GM19043 (cell line): ENCODE measurements around the gene C3orf85.
"Not testable (repeated sequence)": the region's sequence is repeated elsewhere in the genome, so short reads cannot be mapped to it uniquely, and the experiment has no call there.

Experiments used
- ATAC-seq: cut with Tn5 transposase; IDR thresholded peaks from one replicate; pipeline ENCODE4 v1.9.1; 2021; ENCODE audit warnings: low read depth; ENCODE audit not compliant: unreplicated experiment

Gene C3orf85

GRCh38 chr3:109136523-109136922 lies at the start of gene C3orf85:
TSS of gene C3orf85 (plus strand) at chr3:109136719. CDS start at chr3:109136848, 129 bp downstream.
- ATAC-seq, result no peak

DNA sequence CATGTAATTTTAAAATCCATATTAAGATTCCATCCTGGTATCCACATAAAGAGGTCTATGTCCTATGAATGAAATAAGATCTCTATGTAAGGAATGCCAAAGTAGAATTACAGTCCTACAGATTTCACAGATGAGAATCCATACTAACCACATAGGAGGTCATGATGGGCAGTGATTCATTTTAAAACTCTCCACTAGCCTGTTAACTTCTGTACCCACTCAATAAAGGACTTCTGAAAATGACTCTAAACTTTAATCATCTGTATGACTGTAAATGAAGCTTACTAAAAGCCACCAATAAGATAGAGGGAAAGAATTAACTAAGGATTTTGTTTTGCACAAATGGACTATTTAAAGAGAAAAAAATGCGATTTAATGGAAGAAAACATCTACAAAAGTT lies 47.3 kb upstream of the C3orf85 start:
- no peak for ATAC-seq

DNA sequence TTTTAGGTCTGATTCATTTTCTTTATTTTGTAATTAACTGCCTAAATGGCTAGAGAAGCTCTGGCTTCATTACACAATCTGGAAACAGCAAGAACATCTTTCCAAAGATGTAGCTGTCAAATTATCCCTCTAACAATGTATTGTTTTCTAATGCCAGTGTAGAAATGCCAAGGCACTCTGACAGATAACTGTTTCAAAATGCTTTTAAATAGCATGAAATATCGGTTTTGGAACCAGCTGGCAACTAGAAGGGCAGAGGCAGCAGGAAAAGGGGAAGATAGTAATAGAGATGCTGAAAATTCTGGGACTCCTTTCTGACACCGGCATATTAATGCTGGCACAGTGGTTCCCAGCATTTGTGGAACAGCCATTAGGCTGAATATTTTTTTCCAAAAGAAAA lies 44.7 kb upstream of the C3orf85 start:
- ATAC-seq, result no peak

- ATAC-seq, result no peak
Observed at GRCh38 chr3:109093561-109093960, 43.0 kb upstream of the C3orf85 start.

DNA sequence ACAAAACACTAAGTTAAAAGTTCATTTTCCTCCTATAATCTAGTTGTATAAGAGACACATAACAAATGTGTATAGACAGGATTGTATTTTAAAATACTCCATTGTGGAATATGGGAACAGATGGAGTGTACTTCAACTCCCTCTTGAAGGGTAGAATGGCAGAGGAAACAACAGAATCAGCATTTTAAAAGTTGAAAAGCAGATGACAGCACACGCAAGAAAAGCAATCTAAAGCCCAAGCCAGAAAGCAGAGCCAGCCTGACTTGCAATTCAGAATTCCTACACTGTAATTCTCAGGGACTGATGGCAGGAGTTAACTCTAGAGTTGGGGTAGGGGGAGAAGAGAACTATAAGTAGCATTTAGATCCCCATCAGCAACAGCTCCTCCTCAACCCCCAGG lies 41.4 kb upstream of the C3orf85 start:
- ATAC-seq, result no peak

GRCh38 chr3:109098079-109098644 lies 38.4 kb upstream of the C3orf85 start:
- ATAC-seq, result no peak

- ATAC-seq, result no peak
Observed at GRCh38 chr3:109109574-109109973, 26.9 kb upstream of the C3orf85 start.

- ATAC-seq, result no peak
Observed at GRCh38 chr3:109112946-109113760, 23.4 kb upstream of the C3orf85 start.

DNA sequence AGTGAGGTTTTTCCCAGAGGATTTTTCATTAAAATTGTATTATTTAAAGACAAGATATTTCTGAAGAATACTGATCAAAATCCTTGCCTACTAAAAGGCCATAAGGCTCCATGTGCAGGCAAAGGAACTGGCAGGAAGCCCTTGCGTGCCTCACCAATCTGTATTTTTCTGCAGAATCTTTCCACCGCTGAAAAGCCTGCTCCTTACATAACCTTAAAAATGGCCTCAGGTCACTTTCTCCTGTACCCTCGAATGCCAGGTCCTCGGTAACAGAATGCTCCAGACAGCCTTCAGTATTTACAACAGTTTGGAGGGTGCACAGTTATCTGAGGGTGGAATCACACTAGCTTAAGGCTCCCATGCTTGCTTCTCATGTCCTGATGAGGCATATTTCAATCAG lies 21.8 kb upstream of the C3orf85 start:
- no peak for ATAC-seq

DNA sequence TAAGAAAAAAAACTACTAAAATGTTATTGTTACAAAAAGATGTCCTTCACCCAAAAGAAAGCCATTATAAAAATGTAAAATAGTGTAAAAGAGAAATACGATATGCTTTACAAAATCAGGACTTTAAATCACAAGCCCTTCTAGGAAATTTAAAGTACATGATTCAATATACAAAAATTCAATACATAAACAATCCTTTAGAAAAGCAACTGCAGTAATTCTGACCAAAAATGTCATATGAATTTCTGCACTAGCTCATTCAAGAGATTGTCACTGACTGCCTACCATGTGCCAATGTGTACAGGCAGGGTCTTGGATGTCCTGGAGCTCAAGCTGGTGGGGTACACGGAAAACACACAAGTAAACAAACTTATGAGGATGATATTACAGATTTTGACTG lies 21.1 kb upstream of the C3orf85 start:
- ATAC-seq, result no peak

GRCh38 chr3:109116031-109116430 lies 20.5 kb upstream of the C3orf85 start:
- ATAC-seq, result no peak

DNA sequence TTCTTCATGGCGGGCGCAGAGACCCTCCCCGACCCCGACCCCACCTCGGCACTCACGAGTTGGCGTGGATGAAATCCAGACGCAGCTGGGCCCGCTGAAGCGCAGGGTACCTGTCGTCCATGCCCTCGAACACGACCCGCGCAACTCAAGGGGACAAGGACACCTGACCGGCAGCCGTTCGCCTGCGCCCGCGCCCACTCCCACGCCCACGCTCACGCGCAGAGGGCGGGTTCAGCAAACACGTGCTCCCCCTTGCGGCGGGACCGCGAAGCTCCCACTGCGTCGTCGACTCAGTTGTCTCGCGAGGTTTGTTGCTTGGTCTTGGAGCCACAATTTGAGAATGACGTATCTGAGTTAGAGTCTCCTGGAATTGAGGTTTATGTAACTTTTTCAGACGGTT lies 18.6 kb upstream of the C3orf85 start, which contains the start of gene MORC1:
MORC1 (minus strand) TSS at position 196 of the 400 bp plus-strand sequence; CDS start at position 121, 75 bp downstream.
- ATAC-seq, result no peak

DNA sequence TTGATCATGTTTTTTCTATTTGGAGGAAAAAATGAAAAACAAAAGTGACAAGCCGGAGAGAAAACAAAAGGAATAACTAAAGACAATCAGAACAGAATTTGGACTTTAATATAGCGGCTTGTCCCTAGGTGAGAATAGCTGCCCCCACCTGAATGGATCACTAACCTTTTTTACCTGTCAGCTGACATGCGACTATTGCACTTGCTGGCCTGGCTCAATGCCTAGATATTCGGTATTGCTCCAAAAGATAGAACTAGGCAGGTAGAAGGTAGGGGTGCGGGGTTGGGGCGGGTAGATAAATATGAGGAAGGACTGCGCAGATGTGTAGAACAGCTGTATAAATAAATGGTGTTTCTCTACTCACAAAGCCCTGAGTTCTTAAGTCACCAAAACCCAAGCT lies 17.9 kb upstream of the C3orf85 start:
- ATAC-seq, result no peak

GRCh38 chr3:109122690-109123089 lies 13.8 kb upstream of the C3orf85 start:
- no peak for ATAC-seq

- no peak for ATAC-seq
Observed at GRCh38 chr3:109125902-109126301, 10.6 kb upstream of the C3orf85 start.

DNA sequence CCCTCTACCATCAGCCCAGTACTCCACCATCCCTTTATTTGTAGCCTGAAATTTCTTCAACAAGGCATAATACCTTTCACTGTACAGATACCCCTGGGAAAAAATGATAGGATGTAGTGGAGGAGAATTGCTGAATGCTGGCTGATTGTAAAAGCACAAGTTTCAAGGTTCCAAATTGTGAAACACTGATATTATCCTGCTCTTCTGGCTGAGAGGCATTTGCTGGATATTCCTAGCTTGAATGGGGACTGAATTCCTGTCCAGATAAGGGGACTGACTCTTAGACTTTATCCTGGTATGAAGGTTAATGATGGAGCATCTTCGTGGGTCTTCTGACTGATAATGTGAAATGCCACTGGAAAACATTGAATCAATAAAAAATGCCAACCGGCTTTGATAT lies 9.0 kb upstream of the C3orf85 start:
- ATAC-seq, result no peak

GRCh38 chr3:109131276-109131675 lies 5.2 kb upstream of the C3orf85 start:
- ATAC-seq, result no peak

- ATAC-seq, result no peak
Observed at GRCh38 chr3:109132801-109133473, 3.6 kb upstream of the C3orf85 start.

DNA sequence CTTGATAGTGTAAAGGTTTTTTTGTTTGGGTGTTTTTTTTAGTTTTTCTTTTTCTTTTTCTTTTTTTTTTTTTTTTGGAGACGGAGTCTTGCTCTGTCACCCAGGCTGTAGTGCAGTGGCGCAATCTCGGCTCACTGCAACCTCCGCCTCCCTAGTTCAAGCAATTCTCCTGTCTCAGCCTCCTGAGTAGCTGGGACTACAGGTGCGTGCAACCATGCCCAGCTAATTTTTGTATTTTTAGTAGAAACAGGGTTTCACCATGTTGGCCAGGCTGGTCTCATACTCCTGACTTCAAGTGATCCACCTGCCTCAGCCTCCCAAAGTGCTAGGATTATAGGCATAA lies 3.1 kb upstream of the C3orf85 start:
- not testable (repeated sequence) for ATAC-seq

DNA sequence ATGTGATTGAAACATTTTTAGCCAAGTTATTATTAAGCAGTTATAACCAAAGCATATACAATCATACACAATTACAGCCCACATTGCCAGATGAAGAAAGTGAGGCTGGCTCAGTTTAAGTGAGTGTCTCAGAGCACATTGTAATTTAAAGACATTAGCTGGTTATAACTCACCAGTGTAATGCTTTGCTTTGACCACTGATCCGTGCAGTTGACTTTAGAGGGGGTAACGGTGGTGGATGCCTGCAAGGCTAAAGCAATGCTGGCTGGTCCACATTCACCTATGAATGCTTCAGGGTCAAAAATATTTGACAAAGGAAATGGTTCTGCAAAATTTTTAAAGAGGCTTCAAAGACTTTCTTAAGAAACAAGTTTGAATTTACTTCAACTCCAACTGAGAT lies 1.2 kb downstream of the C3orf85 start:
- ATAC-seq, result no peak

- no peak for ATAC-seq
Observed at GRCh38 chr3:109140318-109140717, 3.8 kb downstream of the C3orf85 start.

DNA sequence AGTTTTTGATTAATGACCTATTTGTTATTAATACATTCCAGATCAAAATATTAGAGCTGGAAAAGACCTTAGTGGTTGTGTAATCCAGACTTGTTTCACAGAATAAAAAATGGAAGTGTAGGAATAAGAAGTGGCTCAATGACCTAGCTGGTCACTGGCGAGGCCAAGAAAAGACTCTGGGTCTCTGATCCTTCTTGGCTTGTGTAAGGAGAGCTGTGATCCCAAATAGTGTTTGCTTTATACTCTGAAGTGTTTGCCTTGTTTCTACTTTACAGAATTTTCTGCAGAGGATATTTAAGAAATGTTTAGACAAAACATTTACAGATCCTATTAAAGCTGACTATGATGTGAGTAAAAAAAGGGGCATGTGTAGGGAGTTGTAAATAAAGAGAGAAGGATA lies 7.1 kb downstream of the C3orf85 start:
- ATAC-seq, result no peak
